IMR-90 (cell line): ENCODE data around the gene TECTB. TPM values are rescaled to one million over a fixed set of nuclear protein-coding genes. Genes with fewer than 3 reads are reported as not detected.

Source experiments
- ATAC-seq: fragments of 200-7000 bp; cut with Tn5 transposase; 2 replicates; pipeline ENCODE4 v1.9.1; 2020; ENCODE audit warnings: low read depth, mild to moderate bottlenecking, moderate library complexity
- BruUV-seq: library from RNA; stranded (reverse); fragments of 400-500 nt; replicated peaks from 2 replicates; lab custom pipeline; 2021; lab: Mats Ljungman, UMichigan
- CTCF ChIA-PET: fragments of 300-600 bp; formaldehyde crosslinking; extraction: SDS; loops from one replicate; lab custom pipeline; 2021; ENCODE audit warnings: antibody characterized with exemption; lab: Yijun Ruan, JAX
- POLR2A ChIA-PET: fragments of 300-600 bp; sonication (Branson Sonifier 250); formaldehyde crosslinking; loops from one replicate; lab custom pipeline; 2022; ENCODE audit warnings: antibody characterized with exemption; ENCODE audit not compliant: unreplicated experiment; lab: Charles Lee
- DNase-seq: peaks from one replicate; pipeline ENCODE4 v3.0.0; 2013
- H2AFZ ChIP-seq: replicated peaks from 2 replicates; pipeline ENCODE3; 2013; ENCODE audit warnings: low read length, mild to moderate bottlenecking; ENCODE audit not compliant: poor library complexity
- H2AK5ac ChIP-seq: 2 replicates; pipeline ENCODE4 v1.6.1; 2013; ENCODE audit warnings: low read depth, low read length, inconsistent platforms
- H2AK9ac ChIP-seq: replicated peaks from 2 replicates; pipeline ENCODE3; 2013; ENCODE audit warnings: mild to moderate bottlenecking, low read depth, low read length, moderate library complexity; ENCODE audit not compliant: poor library complexity
- H2BK120ac ChIP-seq: 2 replicates; pipeline ENCODE4 v1.6.1; 2013; ENCODE audit warnings: low read depth, low read length, inconsistent platforms
- H2BK15ac ChIP-seq: 3 replicates; pipeline ENCODE4 v1.6.1; 2013; ENCODE audit warnings: low read depth, low read length, inconsistent platforms
- H2BK20ac ChIP-seq: 2 replicates; pipeline ENCODE4 v1.6.1; 2013; ENCODE audit warnings: low read depth, mild to moderate bottlenecking, inconsistent platforms, low read length, moderate library complexity
- H2BK5ac ChIP-seq: 2 replicates; pipeline ENCODE4 v1.6.1; 2013; ENCODE audit warnings: mild to moderate bottlenecking, low read depth, low read length, inconsistent platforms; ENCODE audit not compliant: poor library complexity, severe bottlenecking
- H3K14ac ChIP-seq: replicated peaks from 2 replicates; pipeline ENCODE4 v1.6.1; 2013; ENCODE audit warnings: low read depth, low read length, inconsistent platforms
- H3K18ac ChIP-seq: 2 replicates; pipeline ENCODE4 v1.6.1; 2013; ENCODE audit warnings: low read depth, low read length, control low read depth
- H3K23ac ChIP-seq: 2 replicates; pipeline ENCODE4 v1.6.1; 2013; ENCODE audit warnings: low read depth, low read length, inconsistent platforms
- H3K27ac ChIP-seq: 2 replicates; pipeline ENCODE4 v1.5.1; 2013; ENCODE audit warnings: mild to moderate bottlenecking, control low read depth, low read length; ENCODE audit not compliant: insufficient read depth
- H3K27me3 ChIP-seq: 2 replicates; pipeline ENCODE4 v1.6.1; 2013; ENCODE audit warnings: low read length; ENCODE audit not compliant: control insufficient read depth, insufficient read depth
- H3K36me3 ChIP-seq: 2 replicates; pipeline ENCODE4 v1.6.1; 2013; ENCODE audit warnings: low read length, mixed read lengths; ENCODE audit not compliant: control insufficient read depth, insufficient read depth
- H3K4ac ChIP-seq: 2 replicates; pipeline ENCODE4 v1.6.1; 2013; ENCODE audit warnings: low read depth, low read length, inconsistent platforms
- H3K4me1 ChIP-seq: 2 replicates; pipeline ENCODE4 v1.6.1; 2013; ENCODE audit warnings: low read length, mixed read lengths; ENCODE audit not compliant: control insufficient read depth, insufficient read depth
- H3K4me2 ChIP-seq: 2 replicates; pipeline ENCODE4 v1.6.1; 2013; ENCODE audit warnings: low read depth, mild to moderate bottlenecking, control low read depth, low read length, moderate library complexity
- H3K4me3 ChIP-seq: 2 replicates; pipeline ENCODE4 v1.5.1; 2013; ENCODE audit warnings: low read depth, mild to moderate bottlenecking, control low read depth, low read length, moderate library complexity; ENCODE audit not compliant: insufficient read depth
- H3K56ac ChIP-seq: 2 replicates; pipeline ENCODE4 v1.6.1; 2013; ENCODE audit warnings: low read length, inconsistent platforms; ENCODE audit not compliant: insufficient read depth; ENCODE audit errors: extremely low read depth
- H3K79me1 ChIP-seq, 2 experiments: 2 replicates each; pipeline ENCODE4 v1.6.1; 2013; ENCODE audit warnings: low read length in 2 of 2, inconsistent platforms in 1 of 2, low read depth in 1 of 2
- H3K9ac ChIP-seq: 2 replicates; pipeline ENCODE4 v1.6.1; 2013; ENCODE audit warnings: low read depth, low read length, control low read depth
- H3K9me1 ChIP-seq: 2 replicates; pipeline ENCODE4 v1.6.1; 2013; ENCODE audit warnings: low read length, inconsistent platforms; ENCODE audit not compliant: insufficient read depth
- H3K9me3 ChIP-seq: 2 replicates; pipeline ENCODE4 v1.6.1; 2013; ENCODE audit warnings: low read length; ENCODE audit not compliant: control insufficient read depth, insufficient read depth
- H4K20me1 ChIP-seq: 2 replicates; pipeline ENCODE4 v1.6.1; 2013; ENCODE audit warnings: low read length, inconsistent platforms; ENCODE audit not compliant: insufficient read depth
- H4K5ac ChIP-seq: 2 replicates; pipeline ENCODE4 v1.6.1; 2013; ENCODE audit warnings: mild to moderate bottlenecking, low read depth, low read length, control low read depth
- H4K8ac ChIP-seq, 2 experiments: 2 replicates each; pipeline ENCODE4 v1.6.1; 2013; ENCODE audit warnings: low read depth in 2 of 2, low read length in 2 of 2, control low read depth in 1 of 2, inconsistent platforms in 1 of 2
- H4K91ac ChIP-seq: 2 replicates; pipeline ENCODE4 v1.6.1; 2013; ENCODE audit warnings: low read depth, low read length, inconsistent platforms; ENCODE audit not compliant: insufficient read depth
- BHLHE40 ChIP-seq: fragments of 150-350 bp; IDR thresholded peaks from 2 replicates; pipeline ENCODE4 v1.6.1; 2016; ENCODE audit warnings: mild to moderate bottlenecking, low read depth, low read length
- CEBPB ChIP-seq: IDR thresholded peaks from 2 replicates; pipeline ENCODE4 v1.6.1; 2012; ENCODE audit warnings: low read depth, low read length, improper control_type of control experiment
- FOS ChIP-seq: fragments of 150-350 bp; IDR thresholded peaks from 2 replicates; pipeline ENCODE4 v1.6.1; 2016; ENCODE audit warnings: low read depth, low read length
- MAFK ChIP-seq: IDR thresholded peaks from 2 replicates; pipeline ENCODE4 v1.6.1; 2012; ENCODE audit warnings: low read depth, low read length, improper control_type of control experiment
- MXI1 ChIP-seq: IDR thresholded peaks from 2 replicates; pipeline ENCODE4 v1.6.1; 2012; ENCODE audit warnings: low read depth, mild to moderate bottlenecking, low read length, moderate library complexity, borderline replicate concordance
- NFE2L2 ChIP-seq: fragments of 150-350 bp; IDR thresholded peaks from 2 replicates; pipeline ENCODE4 v1.6.1; 2016; ENCODE audit warnings: low read depth, mild to moderate bottlenecking, low read length
- SMC3 ChIP-seq: fragments of 150-350 bp; IDR thresholded peaks from 2 replicates; pipeline ENCODE4 v1.6.1; 2016; ENCODE audit warnings: low read depth, mild to moderate bottlenecking, antibody characterized with exemption, low read length, moderate library complexity
- WGBS, 2 experiments: methylation state at CpG; one replicate each; pipeline versions ENCODE4 v1.1.5 to v1.1.7; 2013; ENCODE audit warnings: missing lambda C conversion rate in 2 of 2; ENCODE audit not compliant: insufficient read length in 1 of 2; ENCODE audit errors: extremely low coverage in 2 of 2; 5-methylcytosine and 5-hydroxymethylcytosine counted together
- dilution Hi-C: fragments of 300-500 bp; cut with HindIII; formaldehyde crosslinking; loops from one replicate; pipeline ENCODE4 v1.14.3; 2018; ENCODE audit warnings: low sequenced_read_pairs; ENCODE audit not compliant: unreplicated experiment
- in situ Hi-C: fragments of 300-500 bp; cut with MboI; formaldehyde crosslinking; loops from 3 replicates; pipeline ENCODE4 v1.14.3; 2019; ENCODE audit warnings: low sequenced_read_pairs, inconsistent platforms, mixed read lengths
- intact Hi-C: fragments of 100-400 bp; cut with micrococcal nuclease; formaldehyde crosslinking; loops from 2 replicates; pipeline ENCODE4 v1.10.0; 2022
- polyA plus RNA-seq, 3 experiments: library from polyadenylated mRNA; depleted of rRNA; stranded (reverse); fragments of >200 nt; gene quantifications; 2 replicates each; pipeline ENCODE4 v1.2.3, GENCODE V29; 2012; ENCODE audit warnings: low replicate concordance in 1 of 3
- total RNA-seq: library from RNA; depleted of rRNA; stranded (reverse); fragments of >200 nt; gene quantifications from 2 replicates; pipeline ENCODE4 v1.2.3, GENCODE V29; 2012

TECTB gene
- total and polyA plus RNA-seq, 2 of the 4 experiments (the other 2 are of a cell fraction) = not detected

DNA sequence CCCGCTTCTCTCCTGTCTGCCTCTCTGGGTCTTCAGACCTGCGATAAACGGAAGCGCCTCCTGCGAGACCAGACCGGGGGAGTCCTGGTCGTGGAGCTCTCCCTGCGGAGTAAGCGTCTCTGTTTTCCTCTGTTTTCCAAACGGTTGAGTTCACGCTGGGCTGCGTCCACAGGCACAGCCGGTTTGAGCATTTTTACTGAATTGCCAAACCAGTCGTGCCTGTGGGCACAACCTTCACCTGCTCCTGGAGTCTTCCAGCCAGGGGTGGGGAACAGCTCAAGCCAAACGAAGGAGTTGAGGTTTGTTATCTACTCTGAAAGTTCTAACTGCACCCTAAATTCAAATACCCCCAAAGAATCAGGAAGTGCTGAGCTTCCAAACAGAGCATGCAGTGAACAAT lies 16.3 kb downstream of the TECTB start:
- no peaks in the 10 kb centered on the region for H3K9me3 ChIP-seq
- H3K4ac ChIP-seq = no peak overlapping the region
- H4K8ac ChIP-seq = no peak overlapping the region
- BruUV-seq = no TSS peak
- H3K23ac ChIP-seq = no peak overlapping the region
- no peak overlapping the region for H3K18ac ChIP-seq
- ATAC-seq (no peak), DNase-seq (no peak)
- H3K9ac ChIP-seq = no peak overlapping the region
- no peak overlapping the region for H2BK20ac ChIP-seq
- H4K20me1 ChIP-seq = no peaks in the 10 kb centered on the region
- H3K27me3 ChIP-seq = no peaks in the 10 kb centered on the region
- intact Hi-C loops = no loop called here
- ChIA-PET CTCF (no interaction called here), POLR2A (no interaction called here)
- no peak overlapping the region for H3K4me2 ChIP-seq
- no peak overlapping the region for H3K4me3 ChIP-seq
- in situ Hi-C loops = no loop called here
- H3K4me1 ChIP-seq = peaks cover 10% of the 10 kb centered on the region
- H2AFZ ChIP-seq = peak overlapping the region; percentile 27
- no peak overlapping the region for H4K91ac ChIP-seq
- no peak overlapping the region for H3K14ac ChIP-seq
- H2BK120ac ChIP-seq = no peak overlapping the region
- H3K36me3 ChIP-seq = no peaks in the 10 kb centered on the region
- H2BK15ac ChIP-seq = no peak overlapping the region
- H3K56ac ChIP-seq = no peak overlapping the region
- H3K9me1 ChIP-seq = no peaks in the 10 kb centered on the region; the same call in 1 of the 2 replicates
- no peak overlapping the region for H2BK5ac ChIP-seq
- no peak overlapping the region for H2AK9ac ChIP-seq
- no peak overlapping the region for H3K27ac ChIP-seq
- no peaks in the 10 kb centered on the region for H3K79me1 ChIP-seq
- H2AK5ac ChIP-seq = no peak overlapping the region
- no peak overlapping the region for H4K5ac ChIP-seq
- 73% methylated on average over 9 of the region's 15 CpGs; no CpG with 5 or more reads in 1 of the 2 experiments for WGBS, 2 experiments
- dilution Hi-C loops = no loop called here
- no peak for TF ChIP-seq NFE2L2
- no peak for TF ChIP-seq FOS
- TF ChIP-seq BHLHE40 = no peak
- no peak for TF ChIP-seq CEBPB
- TF ChIP-seq MAFK = no peak
- TF ChIP-seq SMC3 = no peak
- TF ChIP-seq MXI1 = no peak
